WERI-Rb-1 (cell line): ENCODE data around the gene SLC45A3.
"Not testable (repeated sequence)": the region's sequence is repeated elsewhere in the genome, so short reads cannot be mapped to it uniquely, and the experiment has no call there.

Source experiments
- DNase-seq: peaks from one replicate; pipeline ENCODE4 v3.0.0-alpha.2; 2020
- H3K27ac ChIP-seq: fragments of 250-450 bp; sonication (Bioruptor Pico); 2 replicates; pipeline ENCODE4 v1.5.1; 2020; ENCODE audit warnings: mild to moderate bottlenecking, moderate library complexity
- H3K27me3 ChIP-seq: fragments of 250-450 bp; sonication (Bioruptor Pico); 2 replicates; pipeline ENCODE4 v1.5.1; 2021; ENCODE audit warnings: mild to moderate bottlenecking, low read depth, moderate library complexity; ENCODE audit not compliant: insufficient read depth, severe bottlenecking
- H3K36me3 ChIP-seq: fragments of 250-450 bp; sonication (Bioruptor Pico); 2 replicates; pipeline ENCODE4 v1.5.1; 2020; ENCODE audit warnings: mild to moderate bottlenecking, moderate library complexity
- H3K4me3 ChIP-seq: 2 replicates; pipeline ENCODE4 v1.5.1; 2011; ENCODE audit warnings: low read depth, mild to moderate bottlenecking, control low read depth, low read length
- H3K9me3 ChIP-seq: fragments of 250-450 bp; sonication (Bioruptor Pico); 2 replicates; pipeline ENCODE4 v1.5.1; 2021; ENCODE audit warnings: mild to moderate bottlenecking, moderate library complexity; ENCODE audit not compliant: severe bottlenecking
- TF ChIP-seq, protein P1 (sequence below): IDR thresholded peaks from 2 replicates; pipeline ENCODE4 v1.5.1; 2011; ENCODE audit warnings: low read depth, mild to moderate bottlenecking, control low read depth, inconsistent platforms, low read length

The SLC45A3 gene

DNA sequence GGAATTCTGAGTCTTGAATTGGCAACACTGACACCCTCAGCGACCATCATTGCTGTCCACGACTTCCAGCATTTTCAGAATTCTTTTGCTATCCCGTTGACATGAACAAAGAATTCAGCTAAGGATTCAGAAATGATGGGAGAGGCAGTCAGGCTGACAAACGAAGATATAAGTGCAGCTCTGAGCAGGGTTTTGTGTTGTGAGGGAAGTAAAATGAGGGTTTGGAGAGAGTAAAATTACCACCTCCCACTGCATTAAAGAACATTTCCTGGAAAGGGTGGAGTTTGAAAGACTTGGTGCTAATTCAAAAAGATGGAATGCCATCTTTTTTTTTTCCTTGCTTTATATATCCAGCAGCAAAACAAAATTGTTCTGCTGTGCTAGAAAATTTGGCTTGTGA is 43.6 kb downstream of the SLC45A3 start:
- no peaks in the 10 kb centered on the region for H3K27me3 ChIP-seq
- TF ChIP-seq, protein P1, sequence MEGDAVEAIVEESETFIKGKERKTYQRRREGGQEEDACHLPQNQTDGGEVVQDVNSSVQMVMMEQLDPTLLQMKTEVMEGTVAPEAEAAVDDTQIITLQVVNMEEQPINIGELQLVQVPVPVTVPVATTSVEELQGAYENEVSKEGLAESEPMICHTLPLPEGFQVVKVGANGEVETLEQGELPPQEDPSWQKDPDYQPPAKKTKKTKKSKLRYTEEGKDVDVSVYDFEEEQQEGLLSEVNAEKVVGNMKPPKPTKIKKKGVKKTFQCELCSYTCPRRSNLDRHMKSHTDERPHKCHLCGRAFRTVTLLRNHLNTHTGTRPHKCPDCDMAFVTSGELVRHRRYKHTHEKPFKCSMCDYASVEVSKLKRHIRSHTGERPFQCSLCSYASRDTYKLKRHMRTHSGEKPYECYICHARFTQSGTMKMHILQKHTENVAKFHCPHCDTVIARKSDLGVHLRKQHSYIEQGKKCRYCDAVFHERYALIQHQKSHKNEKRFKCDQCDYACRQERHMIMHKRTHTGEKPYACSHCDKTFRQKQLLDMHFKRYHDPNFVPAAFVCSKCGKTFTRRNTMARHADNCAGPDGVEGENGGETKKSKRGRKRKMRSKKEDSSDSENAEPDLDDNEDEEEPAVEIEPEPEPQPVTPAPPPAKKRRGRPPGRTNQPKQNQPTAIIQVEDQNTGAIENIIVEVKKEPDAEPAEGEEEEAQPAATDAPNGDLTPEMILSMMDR, result no peak
- H3K9me3 ChIP-seq, result no peaks in the 10 kb centered on the region
- H3K4me3 ChIP-seq, result no peak overlapping the region
- DNase-seq, result no peak
- H3K36me3 ChIP-seq, result no peaks in the 10 kb centered on the region
- no peak overlapping the region for H3K27ac ChIP-seq

GRCh38 chr1:205636138-205636530 is 44.2 kb downstream of the SLC45A3 start:
- H3K27ac ChIP-seq, H3K9me3 ChIP-seq, H3K4me3 ChIP-seq, H3K36me3 ChIP-seq, H3K27me3 ChIP-seq: not testable (repeated sequence)
- peak; percentile 56 for DNase-seq

DNA sequence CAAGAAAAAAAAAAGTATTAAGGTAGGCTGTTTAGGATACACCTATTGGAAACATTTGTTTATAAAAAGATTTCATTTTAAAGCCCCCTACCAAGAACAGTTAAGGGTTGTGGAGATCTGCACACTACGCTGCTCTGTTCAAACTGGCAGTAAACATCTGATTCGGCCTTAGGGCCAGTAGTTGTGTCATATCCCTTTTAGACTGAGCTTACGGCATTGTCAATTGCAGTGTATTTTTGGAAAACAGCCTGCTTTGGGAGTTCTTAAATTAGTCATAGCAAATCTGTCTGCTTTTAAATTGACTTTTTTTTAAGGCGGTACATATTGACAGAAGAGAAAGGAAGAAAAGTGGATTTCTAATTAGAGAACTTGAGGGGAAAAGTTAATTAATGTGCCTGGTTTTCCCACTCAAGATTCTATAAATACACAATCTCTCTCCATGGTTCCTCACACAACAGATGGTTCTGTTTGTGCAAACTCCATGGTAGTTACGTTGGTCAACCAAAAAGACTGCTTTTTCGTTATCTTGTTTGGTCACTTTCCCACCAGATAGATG is 46.8 kb downstream of the SLC45A3 start:
- no peaks in the 10 kb centered on the region for H3K27me3 ChIP-seq
- H3K27ac ChIP-seq, result no peak overlapping the region
- TF ChIP-seq, protein P1, result no peak
- DNase-seq, result no peak
- H3K36me3 ChIP-seq, result no peaks in the 10 kb centered on the region
- no peak overlapping the region for H3K4me3 ChIP-seq
- no peaks in the 10 kb centered on the region for H3K9me3 ChIP-seq

DNA sequence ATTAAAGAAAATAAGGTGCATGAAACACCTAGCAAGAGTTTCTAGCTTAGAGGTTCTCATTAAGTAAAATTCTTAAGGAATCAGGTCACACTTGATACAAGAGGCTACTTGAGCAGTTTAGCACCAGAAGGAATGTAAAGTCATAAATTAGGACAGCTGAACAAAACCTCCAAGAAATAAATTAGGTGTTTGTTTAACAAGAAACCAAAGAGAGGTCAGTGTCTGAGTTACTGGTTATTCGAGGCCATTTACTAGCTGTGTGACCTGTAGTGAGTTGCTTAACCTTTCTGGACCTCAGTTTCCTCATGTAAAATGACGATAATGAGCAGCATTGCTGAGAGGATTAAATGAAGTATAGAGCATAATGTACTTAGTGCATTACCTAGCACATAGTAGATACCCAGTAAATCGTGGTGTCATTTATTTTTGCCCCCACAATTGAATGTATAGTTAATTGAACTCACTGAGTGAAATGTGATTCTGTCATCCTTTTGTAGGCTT is 47.6 kb downstream of the SLC45A3 start:
- Histone ChIP-seq H3K9me3 (no peaks in the 10 kb centered on the region), H3K27ac (no peak overlapping the region), H3K4me3 (peak overlapping the region; percentile 79), H3K36me3 (no peaks in the 10 kb centered on the region; the same call in 1 of the 2 replicates), H3K27me3 (no peaks in the 10 kb centered on the region)
- TF ChIP-seq, protein P1, result no peak
- no peak for DNase-seq

DNA sequence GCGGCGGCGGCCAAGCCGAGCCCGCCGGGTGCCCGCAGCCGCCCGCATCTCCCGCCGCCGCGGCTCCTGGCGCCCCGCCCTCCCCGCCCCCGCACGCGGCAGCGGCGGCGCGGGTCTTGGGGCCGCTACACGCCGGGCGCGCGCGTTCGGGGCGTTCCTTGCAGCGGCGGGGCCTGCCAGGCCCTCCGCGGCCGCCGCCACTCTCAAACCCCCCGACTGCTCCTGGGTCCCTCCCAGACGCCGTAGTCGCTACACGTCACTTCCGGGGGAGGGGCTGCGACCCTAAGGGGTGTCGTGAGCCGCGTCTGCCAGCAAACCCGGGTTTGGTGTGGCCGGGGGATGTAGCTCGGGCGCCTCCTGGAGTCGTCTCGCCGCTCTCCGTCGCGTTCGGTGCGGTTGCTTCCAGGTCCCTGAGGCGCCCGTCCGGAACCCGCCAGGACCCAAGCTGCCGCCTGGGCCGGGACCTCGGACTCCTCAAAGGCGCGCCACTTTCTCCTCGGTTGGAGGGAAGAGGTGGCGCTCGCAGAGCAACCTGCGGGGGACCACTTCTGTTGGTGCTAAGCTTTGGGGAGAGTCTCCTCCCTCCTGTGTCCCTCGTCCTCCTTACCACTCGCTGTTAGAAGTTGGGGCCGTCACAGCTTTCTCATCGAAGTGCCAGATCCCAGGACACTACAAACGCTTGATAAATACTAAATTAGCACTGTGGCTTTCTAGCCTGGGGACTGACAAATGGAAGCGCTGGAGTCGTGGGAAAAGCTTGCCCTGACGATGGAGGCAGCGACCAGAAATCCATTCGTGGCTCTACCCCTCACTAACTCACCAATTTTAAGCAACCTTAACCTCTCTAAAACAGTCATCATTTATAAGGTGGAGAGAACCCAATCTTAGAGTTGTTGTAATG is 48.3 kb downstream of the SLC45A3 start, which contains the start of gene ELK4:
Gene ELK4 (minus strand): TSS at position 244 of the 901 bp plus-strand sequence. CDS start 8,129 bp downstream, outside the sequence.
- DNase-seq, result peak; percentile 100
- Histone ChIP-seq H3K27me3 (no peaks in the 10 kb centered on the region), H3K9me3 (no peaks in the 10 kb centered on the region), H3K4me3 (peak within 1 kb of the TSS; percentile 79), H3K36me3 (no peaks in the 10 kb centered on the region; the same call in 1 of the 2 replicates), H3K27ac (peak within 1 kb of the TSS; percentile 90)
- TF ChIP-seq, protein P1, result peak; percentile 97

DNA sequence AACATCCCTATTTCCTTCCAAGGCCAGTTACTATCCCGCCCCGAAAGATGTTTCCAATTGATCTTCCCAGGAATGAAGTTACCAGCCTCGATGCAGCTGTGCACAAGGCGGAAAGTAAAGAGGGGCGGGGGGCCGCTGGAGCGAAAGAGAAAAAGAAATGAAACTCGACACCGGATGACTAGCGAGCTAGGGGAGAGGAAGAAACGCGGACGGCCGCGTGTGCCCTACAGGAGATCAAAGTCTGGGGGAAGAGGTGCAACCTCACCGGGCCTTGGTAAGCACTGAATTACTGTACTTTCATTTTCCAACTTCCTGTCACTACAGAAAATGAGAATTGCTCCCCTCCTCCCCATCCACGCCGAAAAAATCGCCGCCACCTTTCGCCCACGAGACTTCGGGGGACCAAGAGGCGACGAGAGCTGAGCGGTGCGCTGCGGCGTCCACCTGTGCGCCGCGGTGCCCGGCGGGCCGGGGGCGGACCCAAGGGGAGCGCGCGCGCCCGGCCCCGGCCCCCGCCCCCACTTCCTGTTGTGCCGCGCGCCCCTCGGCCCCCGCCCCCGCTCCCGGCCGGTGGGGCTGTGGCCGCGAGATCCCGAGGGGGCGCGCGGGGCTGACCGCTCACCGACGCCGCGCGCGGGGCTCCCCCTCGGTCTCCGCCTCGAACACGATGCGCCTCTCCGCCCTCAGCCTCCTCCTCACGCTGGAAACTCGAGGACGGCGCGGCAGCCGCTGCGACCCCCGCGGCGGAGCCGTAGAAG is 49.1 kb downstream of the SLC45A3 start:
- peak; percentile 90 for DNase-seq
- Histone ChIP-seq H3K9me3 (no peaks in the 10 kb centered on the region), H3K27ac (peak overlapping the region; percentile 90), H3K4me3 (peak overlapping the region; percentile 79), H3K36me3 (peaks cover 3% of the 10 kb centered on the region; the same call in 1 of the 2 replicates), H3K27me3 (no peaks in the 10 kb centered on the region)
- TF ChIP-seq, protein P1, result no peak
